SK-N-SH (cell line): ENCODE results near the gene HSD17B12. TPM values are rescaled to one million over a fixed set of nuclear protein-coding genes. Genes with fewer than 3 reads are reported as not detected.

Experiments used
- CTCF ChIA-PET: fragments of 300-600, 350-600 bp; formaldehyde crosslinking; extraction: SDS; loops from one replicate; lab custom pipeline; 2021; lab: Yijun Ruan, JAX
- POLR2A ChIA-PET: fragments of 350-600 bp; sonication (Branson Sonifier 250); formaldehyde crosslinking; extraction: SDS; loops from one replicate; lab custom pipeline; 2020; ENCODE audit warnings: antibody characterized with exemption, inconsistent platforms; lab: Yijun Ruan, JAX
- DNase-seq: peaks from one replicate; pipeline ENCODE4 v3.0.0; 2012
- H2AFZ ChIP-seq: fragments of 200-600 bp; sonication (generic); 2 replicates; pipeline ENCODE4 v1.8.1; 2016; ENCODE audit warnings: antibody characterized with exemption, mild to moderate bottlenecking, low read depth
- H3F3A ChIP-seq: fragments of 200-600 bp; sonication (generic); replicated peaks from 2 replicates; pipeline ENCODE3; 2016; ENCODE audit warnings: antibody characterized with exemption, mild to moderate bottlenecking; ENCODE audit not compliant: insufficient read depth
- H3K27ac ChIP-seq, 2 experiments: fragments of 200-500 bp in 1 of 2; fragments of 200-600 bp in 1 of 2; sonication (Bioruptor generic) in 1 of 2; sonication (generic), shearing (Covaris generic) in 1 of 2; 2 replicates each; pipeline versions ENCODE4 v1.5.1 to v1.6.1; 2014 to 2016; ENCODE audit warnings: low read depth in 2 of 2, inconsistent platforms in 1 of 2, low read length in 1 of 2, mild to moderate bottlenecking in 1 of 2, mixed read lengths in 1 of 2
- H3K27me3 ChIP-seq: fragments of 200-600 bp; sonication (generic), shearing (Covaris generic); 2 replicates; pipeline ENCODE4 v1.6.1; 2016; ENCODE audit warnings: mixed run types; ENCODE audit not compliant: insufficient read depth
- H3K36me3 ChIP-seq, 2 experiments: fragments of 200-500 bp in 1 of 2; fragments of 200-600 bp in 1 of 2; sonication (Bioruptor generic) in 1 of 2; sonication (generic) in 1 of 2; replicated peaks in 1 of 2; 2 replicates each; pipeline versions ENCODE3 to v1.5.1; 2014 to 2016; ENCODE audit warnings: low read length in 1 of 2, mild to moderate bottlenecking in 1 of 2; ENCODE audit not compliant: insufficient read depth in 2 of 2, control insufficient read depth in 1 of 2
- H3K4me1 ChIP-seq, 2 experiments: fragments of 200-500 bp in 1 of 2; fragments of 200-600 bp in 1 of 2; sonication (Bioruptor generic) in 1 of 2; sonication (generic), shearing (Covaris generic) in 1 of 2; 2 replicates each; pipeline versions ENCODE4 v1.5.1 to v1.6.1; 2014 to 2016; ENCODE audit warnings: low read depth in 1 of 2, low read length in 1 of 2, mixed run types in 1 of 2; ENCODE audit not compliant: insufficient read depth in 2 of 2, control insufficient read depth in 1 of 2
- H3K4me2 ChIP-seq: fragments of 200-600 bp; sonication (generic), shearing (Covaris generic); 2 replicates; pipeline ENCODE4 v1.6.1; 2017; ENCODE audit warnings: mixed run types
- H3K4me3 ChIP-seq, 2 experiments: fragments of 200-500 bp in 1 of 2; fragments of 200-600 bp in 1 of 2; sonication (Bioruptor generic) in 1 of 2; sonication (generic), shearing (Covaris generic) in 1 of 2; 2 replicates each; pipeline versions ENCODE4 v1.5.1 to v1.8.1; 2014 to 2016; ENCODE audit warnings: low read depth in 2 of 2, inconsistent platforms in 1 of 2, low read length in 1 of 2, mild to moderate bottlenecking in 1 of 2, mixed read lengths in 1 of 2, moderate library complexity in 1 of 2
- H3K79me2 ChIP-seq: fragments of 200-600 bp; sonication (generic); 2 replicates; pipeline ENCODE4 v1.8.1; 2017; ENCODE audit warnings: mild to moderate bottlenecking; ENCODE audit not compliant: insufficient read depth
- H3K9ac ChIP-seq: fragments of 200-600 bp; sonication (generic); 2 replicates; pipeline ENCODE4 v1.6.1; 2017; ENCODE audit warnings: mixed run types
- H3K9me2 ChIP-seq: fragments of 200-600 bp; sonication (generic); 2 replicates; pipeline ENCODE4 v1.6.1; 2017; ENCODE audit warnings: mixed run types
- H3K9me3 ChIP-seq: fragments of 200-600 bp; sonication (generic); 2 replicates; pipeline ENCODE4 v1.6.1; 2017; ENCODE audit warnings: mixed run types, mild to moderate bottlenecking, moderate library complexity
- H4K20me1 ChIP-seq: fragments of 200-600 bp; sonication (generic); 2 replicates; pipeline ENCODE4 v1.6.1; 2017; ENCODE audit warnings: mild to moderate bottlenecking, mixed run types; ENCODE audit not compliant: insufficient read depth
- FOXM1 ChIP-seq: IDR thresholded peaks from 2 replicates; pipeline ENCODE4 v1.4.0; 2012; ENCODE audit warnings: low read depth, mild to moderate bottlenecking
- JUND ChIP-seq: IDR thresholded peaks from 2 replicates; pipeline ENCODE4 v1.4.0; 2012
- RCOR1 ChIP-seq: fragments of 150-350 bp; IDR thresholded peaks from 2 replicates; pipeline ENCODE4 v1.6.1; 2017; ENCODE audit warnings: antibody characterized with exemption, low read length
- TAF1 ChIP-seq: IDR thresholded peaks from 2 replicates; pipeline ENCODE4 v1.6.1; 2012; ENCODE audit warnings: low read depth, mild to moderate bottlenecking, low read length, moderate library complexity, borderline replicate concordance
- TEAD4 ChIP-seq: IDR thresholded peaks from 2 replicates; pipeline ENCODE4 v1.4.0; 2012; ENCODE audit warnings: mild to moderate bottlenecking, borderline replicate concordance; ENCODE audit not compliant: insufficient read depth
- WGBS: methylation state at CpG from one replicate; pipeline ENCODE4 v1.1.6; 2017; ENCODE audit warnings: low lambda C conversion rate; 5-methylcytosine and 5-hydroxymethylcytosine counted together
- polyA plus RNA-seq, 3 experiments: library from polyadenylated mRNA; depleted of rRNA; stranded (reverse); fragments of >200 nt; gene quantifications; 2 replicates each; pipeline ENCODE4 v1.2.3, GENCODE V29; 2012
- TF ChIP-seq, protein P1 (sequence below): IDR thresholded peaks from 2 replicates; pipeline ENCODE4 v1.6.1; 2012; ENCODE audit warnings: mild to moderate bottlenecking, low read depth, low read length, moderate library complexity
- TF ChIP-seq, protein P2 (sequence below): IDR thresholded peaks from 2 replicates; pipeline ENCODE4 v1.4.0; 2012; ENCODE audit warnings: low read depth, borderline replicate concordance

Gene HSD17B12
- polyA plus RNA-seq, 1 of the 3 experiments (the other 2 are of a cell fraction), result 19.7 TPM

DNA sequence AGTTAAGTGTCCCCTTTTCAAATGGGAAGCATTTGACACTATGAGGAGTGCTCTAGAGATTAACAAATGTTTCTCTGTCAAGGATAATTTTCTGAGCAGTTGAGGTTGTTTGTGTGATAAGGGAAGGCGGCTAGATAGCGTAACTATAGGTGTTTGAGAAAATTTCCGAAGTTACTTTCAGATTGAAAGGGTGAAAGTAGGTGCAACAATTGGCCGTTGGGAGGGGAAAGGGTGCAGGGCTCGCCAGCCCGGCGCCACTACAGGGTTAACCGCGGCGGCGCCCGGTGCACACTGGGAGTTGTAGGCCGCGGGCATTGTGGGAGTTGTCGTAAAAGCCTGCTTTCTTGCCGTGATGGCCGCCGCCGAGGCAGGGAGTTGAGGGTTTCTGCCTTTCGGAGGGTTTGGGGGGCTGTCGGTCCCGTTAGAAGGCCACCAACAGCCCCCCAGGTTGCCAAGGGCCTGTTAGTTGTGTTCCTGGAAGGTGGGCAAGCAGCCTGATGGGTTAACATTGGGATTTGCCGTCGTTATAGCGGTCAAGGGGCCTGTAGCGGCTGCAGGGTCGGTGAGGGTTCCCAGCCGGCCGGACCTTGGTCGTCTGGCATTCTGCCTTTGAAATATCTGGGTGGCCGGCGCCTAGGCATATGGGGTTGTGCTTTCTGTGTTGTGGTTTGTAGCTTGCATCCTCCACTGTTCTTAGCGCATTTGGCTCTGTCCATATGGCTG lies 36.5 kb upstream of the HSD17B12 start (continued):
- TF ChIP-seq RCOR1 (peak; percentile 27; the same call in 1 of the 2 replicates), FOXM1 (no peak)

DNA sequence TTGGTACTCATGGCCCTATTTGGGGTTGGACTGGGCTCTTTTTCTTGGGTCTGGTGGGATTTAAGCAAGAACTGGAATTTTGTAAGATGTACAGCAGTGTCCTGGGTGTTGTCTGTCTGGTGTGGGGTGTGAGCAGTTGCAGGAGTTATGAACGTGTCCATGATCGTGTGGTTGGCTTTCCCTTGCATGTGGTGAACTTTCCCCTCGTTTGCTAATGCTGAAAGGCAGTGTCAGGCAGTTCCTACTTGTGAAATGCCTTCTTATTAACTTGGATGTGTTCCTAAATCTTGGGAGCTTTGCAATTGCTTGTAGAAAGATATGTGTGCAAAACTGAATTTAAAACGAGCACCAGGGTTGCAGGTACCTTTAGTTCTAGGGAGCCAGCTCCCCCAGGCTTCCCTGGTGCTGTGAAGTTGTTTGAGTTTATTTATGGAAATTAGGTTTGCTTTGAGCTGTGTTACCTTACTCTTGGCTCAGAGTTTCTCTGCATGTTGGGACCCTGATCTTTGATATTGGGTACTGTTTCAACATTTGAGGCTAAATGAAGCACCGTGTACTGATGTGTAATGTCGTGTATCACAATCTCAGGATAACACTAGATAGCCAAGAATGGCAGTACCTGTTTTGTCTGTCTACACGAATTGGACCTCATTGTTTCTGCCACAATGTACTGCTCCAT lies 35.8 kb upstream of the HSD17B12 start:
- Histone ChIP-seq H3K9me2 (no peaks in the 10 kb centered on the region), H3K27me3 (peaks cover 6% of the 10 kb centered on the region; the same call in 1 of the 2 replicates), H3K4me1 (peaks cover 6 to 9% of the 10 kb centered on the region in 2 experiments; a peak in 3 of 4 replicates), H3F3A (no peaks in the 10 kb centered on the region), H3K79me2 (peaks cover 17% of the 10 kb centered on the region), H2AFZ (peak overlapping the region; percentile 98), H3K9ac (peak overlapping the region; percentile 77), H3K9me3 (no peaks in the 10 kb centered on the region), H3K27ac (no peak overlapping the region), H4K20me1 (no peaks in the 10 kb centered on the region), H3K36me3 (peaks cover under 1 to 4% of the 10 kb centered on the region in 2 experiments), H3K4me2 (peak overlapping the region; percentile 87), H3K4me3 (peak overlapping the region; percentile 60 to 88)
- no peak for DNase-seq
- CTCF ChIA-PET, result no interaction called here
- POLR2A ChIA-PET, result no interaction called here
- no peak for TF ChIP-seq FOXM1
- TF ChIP-seq, protein P1, sequence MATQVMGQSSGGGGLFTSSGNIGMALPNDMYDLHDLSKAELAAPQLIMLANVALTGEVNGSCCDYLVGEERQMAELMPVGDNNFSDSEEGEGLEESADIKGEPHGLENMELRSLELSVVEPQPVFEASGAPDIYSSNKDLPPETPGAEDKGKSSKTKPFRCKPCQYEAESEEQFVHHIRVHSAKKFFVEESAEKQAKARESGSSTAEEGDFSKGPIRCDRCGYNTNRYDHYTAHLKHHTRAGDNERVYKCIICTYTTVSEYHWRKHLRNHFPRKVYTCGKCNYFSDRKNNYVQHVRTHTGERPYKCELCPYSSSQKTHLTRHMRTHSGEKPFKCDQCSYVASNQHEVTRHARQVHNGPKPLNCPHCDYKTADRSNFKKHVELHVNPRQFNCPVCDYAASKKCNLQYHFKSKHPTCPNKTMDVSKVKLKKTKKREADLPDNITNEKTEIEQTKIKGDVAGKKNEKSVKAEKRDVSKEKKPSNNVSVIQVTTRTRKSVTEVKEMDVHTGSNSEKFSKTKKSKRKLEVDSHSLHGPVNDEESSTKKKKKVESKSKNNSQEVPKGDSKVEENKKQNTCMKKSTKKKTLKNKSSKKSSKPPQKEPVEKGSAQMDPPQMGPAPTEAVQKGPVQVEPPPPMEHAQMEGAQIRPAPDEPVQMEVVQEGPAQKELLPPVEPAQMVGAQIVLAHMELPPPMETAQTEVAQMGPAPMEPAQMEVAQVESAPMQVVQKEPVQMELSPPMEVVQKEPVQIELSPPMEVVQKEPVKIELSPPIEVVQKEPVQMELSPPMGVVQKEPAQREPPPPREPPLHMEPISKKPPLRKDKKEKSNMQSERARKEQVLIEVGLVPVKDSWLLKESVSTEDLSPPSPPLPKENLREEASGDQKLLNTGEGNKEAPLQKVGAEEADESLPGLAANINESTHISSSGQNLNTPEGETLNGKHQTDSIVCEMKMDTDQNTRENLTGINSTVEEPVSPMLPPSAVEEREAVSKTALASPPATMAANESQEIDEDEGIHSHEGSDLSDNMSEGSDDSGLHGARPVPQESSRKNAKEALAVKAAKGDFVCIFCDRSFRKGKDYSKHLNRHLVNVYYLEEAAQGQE, result no peak
- no peak for TF ChIP-seq JUND
- TF ChIP-seq TEAD4, result no peak
- no peak for TF ChIP-seq TAF1
- TF ChIP-seq, protein P2, sequence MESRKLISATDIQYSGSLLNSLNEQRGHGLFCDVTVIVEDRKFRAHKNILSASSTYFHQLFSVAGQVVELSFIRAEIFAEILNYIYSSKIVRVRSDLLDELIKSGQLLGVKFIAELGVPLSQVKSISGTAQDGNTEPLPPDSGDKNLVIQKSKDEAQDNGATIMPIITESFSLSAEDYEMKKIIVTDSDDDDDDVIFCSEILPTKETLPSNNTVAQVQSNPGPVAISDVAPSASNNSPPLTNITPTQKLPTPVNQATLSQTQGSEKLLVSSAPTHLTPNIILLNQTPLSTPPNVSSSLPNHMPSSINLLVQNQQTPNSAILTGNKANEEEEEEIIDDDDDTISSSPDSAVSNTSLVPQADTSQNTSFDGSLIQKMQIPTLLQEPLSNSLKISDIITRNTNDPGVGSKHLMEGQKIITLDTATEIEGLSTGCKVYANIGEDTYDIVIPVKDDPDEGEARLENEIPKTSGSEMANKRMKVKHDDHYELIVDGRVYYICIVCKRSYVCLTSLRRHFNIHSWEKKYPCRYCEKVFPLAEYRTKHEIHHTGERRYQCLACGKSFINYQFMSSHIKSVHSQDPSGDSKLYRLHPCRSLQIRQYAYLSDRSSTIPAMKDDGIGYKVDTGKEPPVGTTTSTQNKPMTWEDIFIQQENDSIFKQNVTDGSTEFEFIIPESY, result no peak
- WGBS, result 20% methylated on average over 7 of the region's 7 CpGs
